BLaER1 treated with 17β-estradiol and CSF1 and Interleukin-3, amounts not matched to agents 10 nM and 100 nM (cell line): ENCODE results near the gene DMPK.

Experiments used
- H3K27ac ChIP-seq, 11 experiments: shearing (Covaris generic); formaldehyde crosslinking; 2 replicates each; pipeline ENCODE4 v1.8.1; 2022
- H3K27me3 ChIP-seq, 11 experiments: shearing (Covaris generic); formaldehyde crosslinking; 2 replicates each; pipeline ENCODE4 v1.8.1; 2022
- H3K36me3 ChIP-seq, 11 experiments: shearing (Covaris generic); formaldehyde crosslinking; 2 replicates each; pipeline ENCODE4 v1.8.1; 2022
- H3K4me1 ChIP-seq, 10 experiments: shearing (Covaris generic); formaldehyde crosslinking; 2 replicates each; pipeline ENCODE4 v1.8.1; 2022
- H3K4me2 ChIP-seq, 11 experiments: shearing (Covaris generic); formaldehyde crosslinking; 2 replicates each; pipeline ENCODE4 v1.8.1; 2022
- H3K4me3 ChIP-seq, 10 experiments: shearing (Covaris generic); formaldehyde crosslinking; 2 replicates each; pipeline ENCODE4 v1.8.1; 2022
- H3K9ac ChIP-seq, 11 experiments: shearing (Covaris generic); formaldehyde crosslinking; 2 replicates each; pipeline ENCODE4 v1.8.1; 2022
- H3K9me3 ChIP-seq, 11 experiments: shearing (Covaris generic); formaldehyde crosslinking; replicated peaks in 1 of 11; 2 replicates each; pipeline ENCODE4 v1.8.1; 2022
- H4K20me1 ChIP-seq, 11 experiments: shearing (Covaris generic); formaldehyde crosslinking; 2 replicates each; pipeline ENCODE4 v1.8.1; 2022
- Cebpa-rat ChIP-seq, 11 experiments: shearing (Covaris generic); IDR thresholded peaks; 2 replicates each; pipeline ENCODE4 v1.8.1; 2022

DMPK gene

DNA sequence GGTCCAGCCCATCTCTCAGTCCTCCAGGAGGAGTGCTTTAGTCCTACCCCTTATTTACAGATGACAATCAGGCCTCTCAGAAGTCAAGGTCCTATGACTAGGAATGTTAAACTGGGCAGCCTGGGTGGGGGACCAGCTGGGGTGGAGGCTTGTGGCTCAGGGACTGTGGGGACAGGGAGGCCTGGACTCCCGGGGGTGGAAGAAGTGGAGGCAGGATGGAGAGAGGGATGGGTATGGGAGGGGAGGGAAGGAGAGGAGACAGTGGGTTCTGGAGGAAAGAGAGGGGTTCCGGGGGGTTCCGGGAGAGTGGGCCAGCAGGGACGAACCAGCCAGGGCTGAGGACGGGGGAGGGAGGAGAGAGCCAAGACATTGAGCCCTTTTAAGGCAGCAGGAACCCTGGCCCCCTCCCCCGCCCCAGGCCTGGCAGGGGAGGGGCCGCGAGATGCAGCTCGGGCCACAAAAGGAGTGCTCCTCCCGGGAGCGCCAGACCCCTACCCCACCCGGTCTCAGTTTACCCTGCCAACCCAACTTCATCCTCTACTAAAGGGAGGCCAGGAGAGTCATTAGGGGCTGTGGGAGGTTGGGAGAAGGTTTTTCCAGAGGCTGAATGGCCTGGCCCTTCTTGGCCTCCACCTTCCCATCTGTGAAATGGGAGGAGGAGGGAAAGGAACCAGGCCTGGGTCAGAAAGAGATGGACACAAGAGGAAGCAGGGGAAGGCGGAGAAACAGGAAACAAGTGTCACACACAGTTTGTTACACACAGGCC is 1.7 kb downstream of the DMPK start:
- Histone ChIP-seq H3K27ac (no peak overlapping the region), H3K9me3 (no peaks in the 10 kb centered on the region), H3K4me2 (peak overlapping the region; percentile 2 to 75 (median 51); a peak in 15 of 22 replicates), H3K4me1 (peaks cover 23 to 41% (median 33%) of the 10 kb centered on the region in 10 experiments), H3K36me3 (peaks cover 3 to 43% (median 19%) of the 10 kb centered on the region in 11 experiments; a peak in 20 of 22 replicates), H4K20me1 (peaks cover 60 to 95% (median 86%) of the 10 kb centered on the region in 11 experiments), H3K4me3 (no peak overlapping the region), H3K27me3 (peaks cover 7 to 93% (median 29%) of the 10 kb centered on the region in 11 experiments; a peak in 17 of 22 replicates), H3K9ac (no peak overlapping the region)
- no peak for TF ChIP-seq Cebpa-rat (IDR thresholded peaks at IDR 0.05)

DNA sequence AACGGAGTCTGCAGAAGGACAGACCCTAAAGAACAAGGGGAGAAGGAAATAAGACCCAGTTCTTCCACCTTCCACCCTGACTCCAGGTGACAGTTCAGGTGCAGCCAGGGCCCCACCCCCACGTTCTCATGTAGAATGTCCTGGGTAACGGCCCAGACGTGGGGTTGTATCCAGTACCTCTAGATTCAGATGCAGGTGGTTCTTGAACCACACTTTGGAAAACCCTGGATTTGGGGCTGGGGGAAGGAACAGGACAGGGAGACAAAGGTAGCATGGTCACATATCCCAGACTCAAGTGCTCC is 2.2 kb downstream of the DMPK start:
- Histone ChIP-seq H3K4me3 (no peak overlapping the region), H3K9me3 (no peaks in the 10 kb centered on the region), H3K4me1 (peaks cover 23 to 41% (median 33%) of the 10 kb centered on the region in 10 experiments), H3K27me3 (peaks cover 6 to 89% (median 24%) of the 10 kb centered on the region in 11 experiments; a peak in 17 of 22 replicates), H3K9ac (no peak overlapping the region), H3K27ac (no peak overlapping the region), H3K4me2 (peak overlapping the region in 6 of 11 experiments; percentile 73 to 95 (median 86); a peak in 8 of 22 replicates), H4K20me1 (peaks cover 54 to 91% (median 81%) of the 10 kb centered on the region in 11 experiments), H3K36me3 (peaks cover 0 to 38% (median 15%) of the 10 kb centered on the region in 11 experiments; a peak in 13 of 22 replicates)
- no peak for TF ChIP-seq Cebpa-rat (IDR thresholded peaks at IDR 0.05)

- Histone ChIP-seq H3K9me3 (no peaks in the 10 kb centered on the region), H3K27ac (no peak overlapping the region), H3K9ac (peak overlapping the region in 4 of 11 experiments; percentile 27 to 49 (median 33); a peak in 2 of 22 replicates), H3K4me3 (peak overlapping the region in 7 of 10 experiments; percentile 9 to 51 (median 27); a peak in 7 of 20 replicates), H4K20me1 (peaks cover 48 to 91% (median 77%) of the 10 kb centered on the region in 11 experiments), H3K4me1 (peaks cover 23 to 41% (median 33%) of the 10 kb centered on the region in 10 experiments), H3K36me3 (peaks cover 0 to 38% (median 15%) of the 10 kb centered on the region in 11 experiments; a peak in 12 of 22 replicates), H3K27me3 (peaks cover 6 to 89% (median 18%) of the 10 kb centered on the region in 11 experiments; a peak in 17 of 22 replicates), H3K4me2 (peak overlapping the region; percentile 61 to 95 (median 80))
- TF ChIP-seq Cebpa-rat (IDR thresholded peaks at IDR 0.05), result no peak
Measured at GRCh38 chr19:45779231-45780145, 2.8 kb downstream of the DMPK start.

DNA sequence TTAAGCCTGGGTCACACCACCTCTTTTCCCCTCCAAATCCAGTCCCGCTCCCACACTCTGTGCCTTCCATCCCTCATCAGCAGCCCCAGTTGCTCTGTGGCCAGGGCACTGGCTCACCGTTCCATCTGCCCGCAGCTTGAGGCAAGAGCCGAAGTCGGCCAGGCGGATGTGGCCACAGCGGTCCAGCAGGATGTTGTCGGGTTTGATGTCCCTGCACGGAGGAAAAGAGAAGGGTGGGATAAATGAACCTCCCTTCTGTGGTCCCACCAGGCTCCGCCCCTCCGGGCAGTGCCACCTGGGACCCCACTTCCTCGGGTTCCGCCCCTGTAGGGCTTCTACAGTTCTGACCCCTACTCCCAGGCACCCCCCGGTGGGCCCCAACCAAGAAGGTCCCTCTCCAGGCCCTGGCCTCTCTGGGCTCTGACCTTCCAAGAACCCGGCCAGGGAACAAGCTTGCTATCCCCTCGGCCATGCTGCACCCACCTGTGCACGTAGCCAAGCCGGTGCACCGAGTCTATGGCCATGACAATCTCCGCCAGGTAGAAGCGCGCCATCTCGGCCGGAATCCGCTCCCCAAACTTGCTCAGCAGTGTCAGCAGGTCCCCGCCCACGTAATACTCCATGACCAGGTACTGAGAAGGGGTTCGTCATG is 4.2 kb downstream of the DMPK start:
- peak overlapping the region in 9 of 11 experiments; percentile 61 to 95 (median 85); a peak in 16 of 22 replicates for H3K4me2 ChIP-seq
- peaks cover 6 to 89% (median 17%) of the 10 kb centered on the region in 11 experiments; a peak in 17 of 22 replicates for H3K27me3 ChIP-seq
- no peak overlapping the region for H3K27ac ChIP-seq
- peaks cover 25 to 42% (median 39%) of the 10 kb centered on the region in 10 experiments for H3K4me1 ChIP-seq
- H4K20me1 ChIP-seq, result peaks cover 37 to 90% (median 66%) of the 10 kb centered on the region in 11 experiments
- no peak overlapping the region for H3K9ac ChIP-seq
- no peak overlapping the region for H3K4me3 ChIP-seq
- no peak for TF ChIP-seq Cebpa-rat (IDR thresholded peaks at IDR 0.05)
- peaks cover 0 to 32% (median 15%) of the 10 kb centered on the region in 11 experiments; a peak in 12 of 22 replicates for H3K36me3 ChIP-seq
- no peaks in the 10 kb centered on the region for H3K9me3 ChIP-seq

DNA sequence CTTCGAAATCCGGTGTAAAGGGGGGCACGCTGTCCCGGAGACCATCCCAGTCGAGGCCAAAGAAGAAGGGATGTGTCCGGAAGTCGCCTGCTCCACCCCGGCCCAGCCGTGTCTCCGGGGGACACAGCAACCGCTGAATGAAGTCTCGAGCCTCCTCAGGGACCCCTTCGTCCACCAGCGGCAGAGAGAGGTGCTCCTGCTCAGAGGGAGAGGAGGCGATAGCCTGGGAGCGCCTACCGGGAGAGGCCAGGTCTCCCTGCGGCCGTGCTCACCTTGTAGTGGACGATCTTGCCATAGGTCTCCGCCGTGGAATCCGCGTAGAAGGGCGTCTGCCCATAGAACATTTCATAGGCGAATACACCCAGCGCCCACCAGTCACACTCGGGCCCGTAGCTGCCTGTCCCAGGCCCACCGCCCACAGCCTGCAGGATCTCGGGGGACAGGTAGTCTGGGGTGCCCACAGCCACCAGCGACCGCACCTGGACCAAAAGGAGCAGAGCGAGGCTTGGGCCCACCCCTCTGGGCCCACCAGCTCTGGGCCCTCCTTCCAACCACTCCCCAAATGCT is 4.8 kb downstream of the DMPK start:
- Histone ChIP-seq H3K27ac (no peak overlapping the region), H3K27me3 (peaks cover 6 to 90% (median 17%) of the 10 kb centered on the region in 11 experiments; a peak in 17 of 22 replicates), H3K4me2 (no peak overlapping the region), H3K36me3 (peaks cover 0 to 36% (median 15%) of the 10 kb centered on the region in 11 experiments; a peak in 12 of 22 replicates), H3K9me3 (no peaks in the 10 kb centered on the region), H3K4me3 (no peak overlapping the region), H3K4me1 (peaks cover 29 to 49% (median 45%) of the 10 kb centered on the region in 10 experiments), H3K9ac (no peak overlapping the region), H4K20me1 (peaks cover 40 to 90% (median 69%) of the 10 kb centered on the region in 11 experiments)
- TF ChIP-seq Cebpa-rat (IDR thresholded peaks at IDR 0.05), result no peak

DNA sequence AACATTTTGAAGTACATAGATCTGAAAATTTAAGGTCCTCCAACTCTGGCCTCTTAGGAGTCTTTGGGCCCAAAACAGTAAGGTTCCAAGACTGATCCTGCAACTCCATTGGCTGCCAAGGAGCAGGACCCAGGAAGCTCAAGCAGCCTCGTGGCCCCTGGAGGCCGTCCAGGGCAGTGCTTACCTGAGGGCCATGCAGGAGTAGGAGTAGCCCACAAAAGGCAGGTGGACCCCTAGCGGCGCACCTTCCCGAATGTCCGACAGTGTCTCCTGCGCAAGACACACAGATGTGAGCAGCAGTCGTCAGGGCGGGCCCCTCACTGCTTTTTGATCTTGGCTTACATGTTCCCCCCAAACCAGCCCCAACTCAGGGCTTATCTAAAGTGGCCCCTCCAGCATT is 7.5 kb downstream of the DMPK start:
- H4K20me1 ChIP-seq, result peaks cover 34 to 90% (median 63%) of the 10 kb centered on the region in 11 experiments
- H3K36me3 ChIP-seq, result peaks cover 0 to 41% (median 15%) of the 10 kb centered on the region in 11 experiments; a peak in 12 of 22 replicates
- no peak overlapping the region for H3K9ac ChIP-seq
- peaks cover 0 to 81% (median 1%) of the 10 kb centered on the region in 11 experiments; a peak in 14 of 22 replicates for H3K27me3 ChIP-seq
- no peaks in the 10 kb centered on the region for H3K9me3 ChIP-seq
- H3K27ac ChIP-seq, result no peak overlapping the region
- no peak for TF ChIP-seq Cebpa-rat (IDR thresholded peaks at IDR 0.05)
- peaks cover 16 to 56% (median 51%) of the 10 kb centered on the region in 10 experiments for H3K4me1 ChIP-seq
- H3K4me2 ChIP-seq, result no peak overlapping the region; a peak in 1 of 22 replicates
- H3K4me3 ChIP-seq, result no peak overlapping the region

GRCh38 chr19:45773384-45773783 is 8.9 kb downstream of the DMPK start:
- H4K20me1 ChIP-seq, result peaks cover 24 to 80% (median 50%) of the 10 kb centered on the region in 11 experiments
- H3K9ac ChIP-seq, result no peak overlapping the region
- TF ChIP-seq Cebpa-rat (IDR thresholded peaks at IDR 0.05), result no peak
- H3K4me3 ChIP-seq, result no peak overlapping the region
- H3K27ac ChIP-seq, result no peak overlapping the region
- H3K27me3 ChIP-seq, result peaks cover under 1 to 68% (median 2%) of the 10 kb centered on the region in 11 experiments; a peak in 17 of 22 replicates
- peaks cover 0 to 40% (median 15%) of the 10 kb centered on the region in 11 experiments; a peak in 12 of 22 replicates for H3K36me3 ChIP-seq
- no peaks in the 10 kb centered on the region for H3K9me3 ChIP-seq
- H3K4me2 ChIP-seq, result peak overlapping the region in 8 of 11 experiments; percentile 69 to 100 (median 92); a peak in 14 of 22 replicates
- peaks cover 6 to 48% (median 41%) of the 10 kb centered on the region in 10 experiments; a peak in 18 of 20 replicates for H3K4me1 ChIP-seq
